ENCODE measurements around the gene TRIM7. TPM values are rescaled to one million over a fixed set of nuclear protein-coding genes. Genes with fewer than 3 reads are reported as not detected.

TRIM7 gene
- total and polyA plus RNA-seq, 9 of the 15 experiments (the other 6 are each of a cell fraction or from before 2014, with no cell fraction given): 2.6 to 14.9 (median 8.9) TPM

- TF ChIP-seq PURB (CRISPR knock-in tag; IDR thresholded peaks at IDR 0.05; ENCODE audit: low read depth): no peak
- TF ChIP-seq NFXL1 (CRISPR knock-in tag; IDR thresholded peaks at IDR 0.05): no peak
- TF ChIP-seq ZSCAN32 (CRISPR knock-in tag; IDR thresholded peaks at IDR 0.05): no peak
- peak; percentile 70; the same call in 1 of the 2 replicates for TF ChIP-seq SOX6 (IDR thresholded peaks at IDR 0.05)
- TF ChIP-seq U2AF2 (optimal IDR thresholded peaks at IDR 0.05; ENCODE audit: low read depth, low read length): no peak
- peak; percentile 24 for TF ChIP-seq TAF1 (IDR thresholded peaks at IDR 0.05; ENCODE audit: control insufficient read depth, extremely low read depth, insufficient read depth, low read length, severe bottlenecking)
- no peak for TF ChIP-seq TSC22D4 (tag; IDR thresholded peaks at IDR 0.05)
- TF ChIP-seq GATAD2A (IDR thresholded peaks at IDR 0.05): peak; percentile 83; the same call in 1 of the 2 replicates
- peak; percentile 82 to 87 for TF ChIP-seq FOXK2 (conservative IDR thresholded peaks at IDR 0.05 in 1 of 2, IDR thresholded peaks at IDR 0.05 in 1 of 2; ENCODE audit: low read depth in 2 of 2)
- TF ChIP-seq CCAR2 (IDR thresholded peaks at IDR 0.05; ENCODE audit: low read depth, low read length): no peak
- peak; percentile 68 for TF ChIP-seq L3MBTL2 (IDR thresholded peaks at IDR 0.05)
- TF ChIP-seq CREB3L1 (IDR thresholded peaks at IDR 0.05; ENCODE audit: borderline replicate concordance, low read depth): peak; percentile 67; the same call in 1 of the 2 replicates
- no peak for TF ChIP-seq NUFIP1 (IDR thresholded peaks at IDR 0.05; ENCODE audit: partially characterized antibody)
- 0 out of 2 replicates have a peak, but pooled peaks have one; percentile 38 for TF ChIP-seq RUNX1 (IDR thresholded peaks at IDR 0.05; ENCODE audit: low read depth)
- TF ChIP-seq ZNF184 (CRISPR knock-in tag; IDR thresholded peaks at IDR 0.05): no peak
- TF ChIP-seq BRF1 (IDR thresholded peaks at IDR 0.05; ENCODE audit: borderline replicate concordance, extremely low read depth, insufficient read length): no peak
- TF ChIP-seq ZNF133 (CRISPR knock-in tag; IDR thresholded peaks at IDR 0.05): no peak
- 0 out of 2 replicates have a peak, but pooled peaks have one; percentile 14 for TF ChIP-seq PHTF2 (CRISPR knock-in tag; IDR thresholded peaks at IDR 0.05)
- TF ChIP-seq ZBTB9 (CRISPR knock-in tag; IDR thresholded peaks at IDR 0.05): no peak
- no peak for TF ChIP-seq ZFP91 (CRISPR knock-in tag; IDR thresholded peaks at IDR 0.05)
These were observed 17.3 kb downstream of the TRIM7 start (continued) for GRCh38 chr5:181187500-181188213.
